ENCODE measurements around the gene OPCML. TPM values are rescaled to one million over a fixed set of nuclear protein-coding genes. Genes with fewer than 3 reads are reported as not detected.

OPCML gene
- total RNA-seq, 4 donors from 2014 or later, result not detected

DNA sequence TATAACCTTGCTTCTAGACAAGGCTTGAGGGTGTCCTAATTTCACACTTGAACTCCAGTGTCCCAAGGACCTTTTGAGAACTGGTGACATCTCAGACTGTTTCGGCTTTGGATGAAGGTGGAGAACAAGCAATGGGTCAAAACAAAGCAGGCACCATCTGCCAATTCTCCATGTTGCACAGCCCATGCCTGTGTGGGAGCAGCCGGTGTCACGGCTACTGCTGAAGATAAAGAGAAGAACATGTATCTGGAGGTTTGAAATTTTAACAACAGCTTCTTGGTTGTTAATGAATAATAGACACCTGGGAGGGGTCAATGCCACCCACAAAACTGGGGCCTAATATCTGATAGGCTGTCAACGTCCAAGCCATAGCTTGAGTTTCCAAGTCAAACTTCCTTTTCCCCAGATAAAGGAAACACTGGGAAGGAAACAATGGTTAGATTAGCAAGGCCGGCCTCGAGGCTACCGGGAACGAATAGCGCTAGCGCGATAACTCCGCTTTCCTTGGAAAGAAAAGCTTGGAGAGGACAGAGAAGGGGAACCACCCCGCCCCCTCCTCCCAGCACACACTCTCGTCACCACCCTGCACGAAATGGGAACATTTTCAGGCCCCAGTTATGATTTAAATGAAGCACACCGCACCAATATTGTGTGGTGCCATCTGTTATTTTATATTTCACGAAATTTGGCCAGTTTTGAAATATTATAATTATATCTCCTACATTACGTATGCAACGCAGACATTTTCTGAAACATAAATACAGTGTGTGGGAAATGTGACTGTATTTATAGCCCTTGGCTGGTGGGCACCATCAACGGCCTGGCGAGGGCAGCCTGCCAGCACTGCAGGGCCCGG lies 21.8 kb upstream of the OPCML start:
- WGBS, 2 donors (ENCODE audit: low coverage in 1 of 2), result 76 to 77% methylated on average over 8 to 22 of the region's 22 CpGs
- intact Hi-C loops (cut with DNase I; ENCODE audit: low total_unique reads), result no loop called here

DNA sequence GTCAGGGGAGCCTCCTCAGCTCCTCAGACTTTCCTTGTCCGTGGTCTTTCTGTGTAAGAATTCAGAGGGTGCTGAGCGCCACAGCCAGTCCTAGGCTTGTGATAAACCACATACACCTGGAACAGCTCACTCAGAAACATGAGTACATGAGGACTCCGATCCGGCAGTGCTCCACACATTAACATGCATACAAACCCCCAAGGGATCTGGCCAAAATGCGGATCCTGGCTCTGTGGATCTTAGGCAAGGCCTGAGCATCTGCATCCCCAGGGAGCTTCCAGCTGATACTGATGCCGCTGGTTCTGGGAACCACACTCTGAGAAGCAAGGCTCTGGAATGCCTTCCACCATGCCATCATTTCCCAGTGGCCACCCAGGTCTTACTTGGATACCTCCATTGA lies 20.6 kb upstream of the OPCML start:
- H3K4me3 ChIP-seq, result no peak overlapping the region
- intact Hi-C loops (cut with DNase I; ENCODE audit: low total_unique reads) (no loop called here), in situ Hi-C loops (cut with MboI; ENCODE audit: low pct_ligation_motif_present in 1 of 4, low pct_unique_long_range_greater_than_20kb in 1 of 4, low sequenced_read_pairs in 3 of 4) (no loop called here)
- H3K27me3 ChIP-seq, result no peaks in the 10 kb centered on the region
- H3K9me3 ChIP-seq, result no peaks in the 10 kb centered on the region
- DNase-seq, result no peak
- TF ChIP-seq, protein P1, sequence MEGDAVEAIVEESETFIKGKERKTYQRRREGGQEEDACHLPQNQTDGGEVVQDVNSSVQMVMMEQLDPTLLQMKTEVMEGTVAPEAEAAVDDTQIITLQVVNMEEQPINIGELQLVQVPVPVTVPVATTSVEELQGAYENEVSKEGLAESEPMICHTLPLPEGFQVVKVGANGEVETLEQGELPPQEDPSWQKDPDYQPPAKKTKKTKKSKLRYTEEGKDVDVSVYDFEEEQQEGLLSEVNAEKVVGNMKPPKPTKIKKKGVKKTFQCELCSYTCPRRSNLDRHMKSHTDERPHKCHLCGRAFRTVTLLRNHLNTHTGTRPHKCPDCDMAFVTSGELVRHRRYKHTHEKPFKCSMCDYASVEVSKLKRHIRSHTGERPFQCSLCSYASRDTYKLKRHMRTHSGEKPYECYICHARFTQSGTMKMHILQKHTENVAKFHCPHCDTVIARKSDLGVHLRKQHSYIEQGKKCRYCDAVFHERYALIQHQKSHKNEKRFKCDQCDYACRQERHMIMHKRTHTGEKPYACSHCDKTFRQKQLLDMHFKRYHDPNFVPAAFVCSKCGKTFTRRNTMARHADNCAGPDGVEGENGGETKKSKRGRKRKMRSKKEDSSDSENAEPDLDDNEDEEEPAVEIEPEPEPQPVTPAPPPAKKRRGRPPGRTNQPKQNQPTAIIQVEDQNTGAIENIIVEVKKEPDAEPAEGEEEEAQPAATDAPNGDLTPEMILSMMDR (IDR thresholded peaks at IDR 0.05), result no peak
- TF ChIP-seq EP300 (IDR thresholded peaks at IDR 0.05; ENCODE audit: low read depth), result no peak
- TF ChIP-seq POLR2A (IDR thresholded peaks at IDR 0.05), result no peak
- no peak for TF ChIP-seq POLR2AphosphoS5 (IDR thresholded peaks at IDR 0.05)
- H3K4me1 ChIP-seq, result no peaks in the 10 kb centered on the region
- H3K36me3 ChIP-seq, result no peaks in the 10 kb centered on the region
- 85% methylated on average over 6 of the region's 6 CpGs; no CpG with 5 or more reads in 1 of the 2 donors for WGBS, 2 donors (ENCODE audit: low coverage in 1 of 2)
- H3K27ac ChIP-seq, result no peak overlapping the region

More for the DNA sequence above, 21.8 kb upstream of the OPCML start:
- no peaks in the 10 kb centered on the region for H3K4me1 ChIP-seq
- in situ Hi-C loops (cut with MboI; ENCODE audit: low pct_ligation_motif_present in 1 of 4, low pct_unique_long_range_greater_than_20kb in 1 of 4, low sequenced_read_pairs in 3 of 4), result no loop called here
- TF ChIP-seq, protein P1 (IDR thresholded peaks at IDR 0.05), result no peak
- no peak for TF ChIP-seq POLR2AphosphoS5 (IDR thresholded peaks at IDR 0.05)
- TF ChIP-seq EP300 (IDR thresholded peaks at IDR 0.05; ENCODE audit: low read depth), result no peak
- TF ChIP-seq POLR2A (IDR thresholded peaks at IDR 0.05), result no peak
- no peaks in the 10 kb centered on the region for H3K27me3 ChIP-seq
- no peaks in the 10 kb centered on the region for H3K9me3 ChIP-seq
- H3K36me3 ChIP-seq, result no peaks in the 10 kb centered on the region
- H3K27ac ChIP-seq, result no peak overlapping the region
- no peak overlapping the region for H3K4me3 ChIP-seq
- DNase-seq, result no peak

DNA sequence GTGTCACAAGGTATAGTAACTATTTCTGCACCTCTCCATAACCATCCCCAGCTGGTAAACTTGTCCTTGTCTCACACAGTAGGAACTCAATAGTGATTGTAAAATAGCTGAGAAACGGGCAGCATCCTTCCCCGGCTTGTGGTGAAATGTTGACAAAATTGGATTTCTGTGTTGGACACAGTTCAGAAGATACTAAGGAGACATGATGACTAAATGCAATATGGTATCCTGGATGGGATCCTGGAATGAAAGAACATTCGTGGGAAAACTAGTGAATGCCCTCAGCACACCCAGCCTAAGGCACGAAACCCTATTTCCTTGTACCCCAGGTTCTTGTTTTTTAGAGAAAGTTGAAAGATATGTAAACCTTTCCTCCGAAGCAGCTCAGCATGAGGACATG lies 18.8 kb upstream of the OPCML start:
- H3K27me3 ChIP-seq, result no peaks in the 10 kb centered on the region
- no peak for TF ChIP-seq EP300 (IDR thresholded peaks at IDR 0.05; ENCODE audit: low read depth)
- TF ChIP-seq POLR2AphosphoS5 (IDR thresholded peaks at IDR 0.05), result no peak
- TF ChIP-seq, protein P1 (IDR thresholded peaks at IDR 0.05), result no peak
- TF ChIP-seq POLR2A (IDR thresholded peaks at IDR 0.05), result no peak
- H3K4me1 ChIP-seq, result no peaks in the 10 kb centered on the region
- no peak overlapping the region for H3K4me3 ChIP-seq
- intact Hi-C loops (cut with DNase I; ENCODE audit: low total_unique reads), result no loop called here
- in situ Hi-C loops (cut with MboI; ENCODE audit: low pct_ligation_motif_present in 1 of 4, low pct_unique_long_range_greater_than_20kb in 1 of 4, low sequenced_read_pairs in 3 of 4), result no loop called here
- WGBS, 2 donors (ENCODE audit: low coverage in 1 of 2), result 75% methylated on average over 4 to 5 of the region's 5 CpGs
- no peaks in the 10 kb centered on the region for H3K36me3 ChIP-seq
- no peaks in the 10 kb centered on the region for H3K9me3 ChIP-seq
- no peak for DNase-seq
- no peak overlapping the region for H3K27ac ChIP-seq

GRCh38 chr11:133549826-133550225 lies 17.5 kb upstream of the OPCML start:
- in situ Hi-C loops (cut with MboI; ENCODE audit: low pct_ligation_motif_present in 1 of 4, low pct_unique_long_range_greater_than_20kb in 1 of 4, low sequenced_read_pairs in 3 of 4) (no loop called here), intact Hi-C loops (cut with DNase I; ENCODE audit: low total_unique reads) (no loop called here)
- Histone ChIP-seq H3K4me1 (no peaks in the 10 kb centered on the region), H3K27me3 (no peaks in the 10 kb centered on the region), H3K36me3 (no peaks in the 10 kb centered on the region), H3K4me3 (no peak overlapping the region), H3K9me3 (no peaks in the 10 kb centered on the region), H3K27ac (no peak overlapping the region)
- WGBS, 2 donors (ENCODE audit: low coverage in 1 of 2), result 36 to 37% methylated on average over 2 to 3 of the region's 3 CpGs
- TF ChIP-seq POLR2AphosphoS5 (IDR thresholded peaks at IDR 0.05) (no peak), POLR2A (IDR thresholded peaks at IDR 0.05) (no peak), EP300 (IDR thresholded peaks at IDR 0.05; ENCODE audit: low read depth) (no peak)
- TF ChIP-seq, protein P1 (IDR thresholded peaks at IDR 0.05), result no peak
- no peak for DNase-seq

Data from transverse colon (tissue), 4 donors.